GM10248 (cell line): ENCODE results near the gene IL17RD.
"Not testable (repeated sequence)": the region's sequence is repeated elsewhere in the genome, so short reads cannot be mapped to it uniquely, and the experiment has no call there.

Experiments used
- CTCF ChIA-PET: fragments of 300-600 bp; sonication (Branson Sonifier 250); formaldehyde crosslinking; extraction: SDS; loops from one replicate; lab custom pipeline; 2021; ENCODE audit warnings: antibody characterized with exemption; lab: Yijun Ruan, JAX
- POLR2A ChIA-PET: fragments of 350-650 bp; sonication (Branson Sonifier 250); formaldehyde crosslinking; extraction: SDS; loops from one replicate; lab custom pipeline; 2020; ENCODE audit warnings: antibody characterized with exemption; lab: Yijun Ruan, JAX
- DNase-seq: peaks from one replicate; pipeline ENCODE4 v3.0.0; 2012; ENCODE audit errors: extremely low spot score
- TF ChIP-seq, protein P1 (sequence below): IDR thresholded peaks from 2 replicates; pipeline ENCODE4 v1.5.1; 2012; ENCODE audit warnings: mild to moderate bottlenecking, low read depth; ENCODE audit errors: extremely low read depth, missing control alignments, control extremely low read depth

IL17RD gene

GRCh38 chr3:57086201-57086600 is 79.0 kb downstream of the IL17RD start:
- ChIA-PET POLR2A (no interaction called here), CTCF (interaction anchor here (1.1 to 2.0 kb wide), 2 partner anchors 10 to 14 kb away, joined by 3 to 15 read pairs; no protein-coding TSS in a partner anchor)
- TF ChIP-seq, protein P1, sequence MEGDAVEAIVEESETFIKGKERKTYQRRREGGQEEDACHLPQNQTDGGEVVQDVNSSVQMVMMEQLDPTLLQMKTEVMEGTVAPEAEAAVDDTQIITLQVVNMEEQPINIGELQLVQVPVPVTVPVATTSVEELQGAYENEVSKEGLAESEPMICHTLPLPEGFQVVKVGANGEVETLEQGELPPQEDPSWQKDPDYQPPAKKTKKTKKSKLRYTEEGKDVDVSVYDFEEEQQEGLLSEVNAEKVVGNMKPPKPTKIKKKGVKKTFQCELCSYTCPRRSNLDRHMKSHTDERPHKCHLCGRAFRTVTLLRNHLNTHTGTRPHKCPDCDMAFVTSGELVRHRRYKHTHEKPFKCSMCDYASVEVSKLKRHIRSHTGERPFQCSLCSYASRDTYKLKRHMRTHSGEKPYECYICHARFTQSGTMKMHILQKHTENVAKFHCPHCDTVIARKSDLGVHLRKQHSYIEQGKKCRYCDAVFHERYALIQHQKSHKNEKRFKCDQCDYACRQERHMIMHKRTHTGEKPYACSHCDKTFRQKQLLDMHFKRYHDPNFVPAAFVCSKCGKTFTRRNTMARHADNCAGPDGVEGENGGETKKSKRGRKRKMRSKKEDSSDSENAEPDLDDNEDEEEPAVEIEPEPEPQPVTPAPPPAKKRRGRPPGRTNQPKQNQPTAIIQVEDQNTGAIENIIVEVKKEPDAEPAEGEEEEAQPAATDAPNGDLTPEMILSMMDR, result no peak
- DNase-seq, result no peak

DNA sequence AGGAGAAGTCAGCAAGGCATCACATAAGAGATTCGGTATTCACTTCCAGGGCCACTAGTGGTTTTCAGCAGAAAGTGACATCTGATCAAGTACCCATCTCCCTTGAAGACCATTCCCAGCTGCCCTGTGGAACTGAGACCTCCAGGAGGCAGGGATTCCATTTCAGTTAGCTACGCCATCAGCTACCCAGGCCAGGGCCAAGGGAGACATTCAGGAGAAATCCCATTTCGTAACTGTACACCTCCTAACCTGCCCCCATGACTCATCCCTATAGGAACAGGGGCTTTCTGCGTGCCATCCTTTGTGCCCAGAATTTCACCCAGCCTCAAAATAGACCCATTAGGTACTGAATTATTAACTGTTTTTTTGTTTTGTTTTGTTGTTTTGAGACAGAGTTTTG is 79.9 kb downstream of the IL17RD start:
- POLR2A ChIA-PET, result no interaction called here
- DNase-seq, result no peak
- CTCF ChIA-PET, result interaction anchor here (1.5 kb wide), 1 partner anchor 15 kb away, joined by 3 read pairs; no protein-coding TSS in a partner anchor
- TF ChIP-seq, protein P1, result no peak

GRCh38 chr3:57083266-57083995 is 81.7 kb downstream of the IL17RD start:
- POLR2A ChIA-PET, DNase-seq: not testable (repeated sequence)
- CTCF ChIA-PET, result interaction anchor here (0.6 to 1.6 kb wide), 3 partner anchors 17 to 125 kb away, joined by 3 to 4 read pairs (median 4); no protein-coding TSS in a partner anchor

DNA sequence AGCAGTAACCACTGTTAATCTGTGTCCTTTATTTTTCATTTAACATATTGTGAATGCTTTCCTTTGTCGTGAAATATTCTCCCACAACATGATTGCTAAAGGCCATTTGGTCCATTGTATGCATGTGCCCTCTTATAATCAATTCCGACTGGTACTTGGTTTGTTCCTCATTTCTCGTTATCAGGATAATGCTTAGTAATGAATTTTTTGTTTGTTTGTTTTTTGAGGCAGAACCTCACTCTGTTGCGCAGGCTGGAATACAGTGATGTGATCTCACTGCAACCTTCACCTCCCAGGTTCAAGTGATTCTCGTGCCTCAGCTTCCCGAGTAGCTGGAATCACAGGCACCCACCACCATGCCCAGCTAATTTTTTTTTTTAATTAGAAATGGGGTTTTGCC is 82.7 kb downstream of the IL17RD start:
- TF ChIP-seq, protein P1, result no peak
- ChIA-PET CTCF (interaction anchor here (1.3 to 1.6 kb wide), 2 partner anchors 18 to 53 kb away, joined by 3 to 4 read pairs; no protein-coding TSS in a partner anchor), POLR2A (interaction anchor here (0.6 kb wide), 1 partner anchor 53 kb away, joined by 3 read pairs; no protein-coding TSS in a partner anchor)
- DNase-seq, result no peak

GRCh38 chr3:57081173-57081572 is 84.0 kb downstream of the IL17RD start:
- TF ChIP-seq, protein P1, result no peak
- ChIA-PET CTCF (interaction anchor here (0.7 to 1.6 kb wide), 4 partner anchors 13 to 93 kb away, joined by 3 to 6 read pairs (median 4); no protein-coding TSS in a partner anchor), POLR2A (no interaction called here)
- no peak for DNase-seq

DNA sequence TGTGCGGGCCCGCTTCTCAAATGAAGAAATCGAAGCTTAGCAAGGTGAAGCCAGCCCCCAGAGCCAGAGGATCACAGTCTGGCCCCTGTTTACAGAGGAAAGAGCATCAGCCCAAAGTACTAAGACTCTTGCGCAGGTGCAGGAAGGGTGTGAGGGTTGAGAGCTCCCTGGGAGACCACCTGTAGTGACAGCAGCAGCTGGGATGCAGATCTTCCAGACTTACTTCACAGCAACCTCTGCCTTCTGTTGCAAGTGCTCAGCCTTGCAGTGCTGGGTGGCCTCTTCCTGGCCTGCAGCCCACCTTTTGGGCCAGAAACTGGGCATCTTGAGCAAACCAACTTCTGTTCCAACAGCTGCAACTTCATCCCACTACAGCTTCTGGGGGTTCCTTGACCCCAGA is 85.0 kb downstream of the IL17RD start:
- ChIA-PET CTCF (interaction anchor here (0.9 to 1.6 kb wide), 4 partner anchors 14 to 92 kb away, joined by 3 to 6 read pairs (median 4); no protein-coding TSS in a partner anchor), POLR2A (no interaction called here)
- no peak for DNase-seq
- TF ChIP-seq, protein P1, result no peak

DNA sequence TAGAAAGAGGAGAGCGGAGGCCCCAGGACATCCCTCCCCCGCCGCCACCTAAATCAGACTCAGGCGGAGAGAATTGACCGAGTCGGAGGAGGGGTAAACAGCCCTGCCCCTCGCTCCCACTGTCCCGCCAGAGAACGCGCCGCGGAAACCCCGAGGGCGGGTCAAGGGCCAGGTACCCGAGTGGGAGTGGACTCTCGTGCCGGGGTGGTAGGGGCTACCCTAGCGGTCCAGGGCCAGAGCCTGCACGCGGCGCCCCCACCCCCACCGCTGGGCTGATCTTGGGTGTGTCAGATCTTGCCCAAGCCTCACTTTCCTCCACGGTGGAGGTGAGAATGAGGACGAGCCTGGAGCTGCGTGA is 85.7 kb downstream of the IL17RD start:
- TF ChIP-seq, protein P1, result no peak
- ChIA-PET CTCF (interaction anchor here (1.2 to 2.1 kb wide), 2 partner anchors 20 to 33 kb away, joined by 4 to 7 read pairs; no protein-coding TSS in a partner anchor), POLR2A (no interaction called here)
- no peak for DNase-seq
